GM23338 (cell line): ENCODE data around the gene CHTF8. TPM values are rescaled to one million over a fixed set of nuclear protein-coding genes. Genes with fewer than 3 reads are reported as not detected.

ENCODE experiments used
- ATAC-seq: fragments of 200-7000 bp; cut with Tn5 transposase; 3 replicates; pipeline ENCODE4 v1.9.1; 2020
- DNase-seq: peaks from one replicate; pipeline ENCODE4 v3.0.0-alpha.2; 2015; ENCODE audit warnings: low spot score
- H2AFZ ChIP-seq: fragments of 200-600 bp; sonication (generic); 2 replicates; pipeline ENCODE4 v1.8.0; 2016; ENCODE audit warnings: antibody characterized with exemption, mild to moderate bottlenecking, moderate library complexity
- H3F3A ChIP-seq: fragments of 200-600 bp; sonication (generic); replicated peaks from 2 replicates; pipeline ENCODE4 v1.8.0; 2017; ENCODE audit warnings: antibody characterized with exemption, mixed run types, low read depth
- H3K27ac ChIP-seq: fragments of 200-600 bp; sonication (generic); 2 replicates; pipeline ENCODE4 v1.6.1; 2016; ENCODE audit warnings: low read depth
- H3K27me3 ChIP-seq: fragments of 200-600 bp; sonication (generic); 2 replicates; pipeline ENCODE4 v1.8.0; 2016; ENCODE audit warnings: mild to moderate bottlenecking, mixed run types, moderate library complexity; ENCODE audit not compliant: insufficient read depth
- H3K36me3 ChIP-seq: fragments of 200-600 bp; sonication (generic); 2 replicates; pipeline ENCODE4 v1.8.0; 2016; ENCODE audit warnings: mild to moderate bottlenecking; ENCODE audit not compliant: insufficient read depth
- H3K4me1 ChIP-seq: fragments of 200-600 bp; sonication (generic); 2 replicates; pipeline ENCODE4 v1.8.0; 2016; ENCODE audit warnings: mild to moderate bottlenecking, moderate library complexity; ENCODE audit not compliant: insufficient read depth
- H3K4me2 ChIP-seq: fragments of 200-600 bp; sonication (generic); 2 replicates; pipeline ENCODE4 v1.7.1; 2017; ENCODE audit warnings: mixed run types
- H3K4me3 ChIP-seq: fragments of 200-600 bp; sonication (generic); 2 replicates; pipeline ENCODE4 v1.6.1; 2016; ENCODE audit warnings: mixed run types
- H3K79me2 ChIP-seq: fragments of 200-600 bp; sonication (generic); replicated peaks from 2 replicates; pipeline ENCODE4 v1.8.0; 2017; ENCODE audit warnings: mild to moderate bottlenecking; ENCODE audit not compliant: insufficient read depth
- H3K9me2 ChIP-seq: fragments of 200-600 bp; sonication (generic); 2 replicates; pipeline ENCODE4 v1.8.0; 2017; ENCODE audit not compliant: insufficient read depth
- H4K20me1 ChIP-seq: fragments of 200-600 bp; sonication (generic); replicated peaks from 2 replicates; pipeline ENCODE4 v1.8.0; 2017; ENCODE audit warnings: mild to moderate bottlenecking; ENCODE audit not compliant: insufficient read depth
- H3K27ac Mint-ChIP-seq: 2 replicates; pipeline ENCODE4 v1.8.0; 2020; ENCODE audit warnings: inconsistent platforms, mild to moderate bottlenecking, moderate library complexity, mixed read lengths
- H3K27me3 Mint-ChIP-seq: 3 replicates; pipeline ENCODE4 v1.8.0; 2022; ENCODE audit warnings: low read depth, mild to moderate bottlenecking, moderate library complexity, mixed read lengths, inconsistent platforms; ENCODE audit not compliant: insufficient read depth, poor library complexity
- H3K36me3 Mint-ChIP-seq: 3 replicates; pipeline ENCODE4 v1.8.0; 2021; ENCODE audit warnings: low read depth, mild to moderate bottlenecking, inconsistent platforms, moderate library complexity, mixed read lengths
- H3K4me1 Mint-ChIP-seq: 3 replicates; pipeline ENCODE4 v1.8.0; 2020; ENCODE audit warnings: mild to moderate bottlenecking, inconsistent platforms, mixed read lengths
- H3K4me3 Mint-ChIP-seq: 3 replicates; pipeline ENCODE4 v1.8.0; 2021; ENCODE audit warnings: moderate library complexity, mild to moderate bottlenecking, inconsistent platforms, mixed read lengths
- H3K9me3 Mint-ChIP-seq: 3 replicates; pipeline ENCODE4 v1.8.0; 2020; ENCODE audit warnings: moderate library complexity, mild to moderate bottlenecking, inconsistent platforms, mixed read lengths
- CREB1 ChIP-seq: fragments of 250-450 bp; sonication (Bioruptor Pico); IDR thresholded peaks from 2 replicates; pipeline ENCODE4 v1.5.0; 2020; ENCODE audit warnings: low read depth, mild to moderate bottlenecking, moderate library complexity
- JUNB ChIP-seq: IDR thresholded peaks from one replicate; pipeline ENCODE4 v1.6.1; 2016; ENCODE audit warnings: antibody characterized with exemption; ENCODE audit not compliant: unreplicated experiment
- NANOG ChIP-seq: IDR thresholded peaks from 2 replicates; pipeline ENCODE4 v1.6.1; 2016; ENCODE audit warnings: antibody characterized with exemption, borderline replicate concordance
- POLR2AphosphoS5 ChIP-seq: IDR thresholded peaks from 2 replicates; pipeline ENCODE4 v1.6.1; 2016; ENCODE audit warnings: antibody characterized with exemption, low read depth
- REST ChIP-seq: IDR thresholded peaks from one replicate; pipeline ENCODE4 v1.6.1; 2018; ENCODE audit warnings: antibody characterized with exemption; ENCODE audit not compliant: unreplicated experiment
- STAT1 ChIP-seq: IDR thresholded peaks from one replicate; pipeline ENCODE4 v1.6.1; 2016; ENCODE audit warnings: antibody characterized with exemption; ENCODE audit not compliant: unreplicated experiment
- ZNF114 ChIP-seq: fragments of 250-450 bp; sonication (Bioruptor Pico); IDR thresholded peaks from 2 replicates; pipeline ENCODE4 v1.5.0; 2020; ENCODE audit warnings: mild to moderate bottlenecking, moderate library complexity
- ZNF331 ChIP-seq: fragments of 250-450 bp; sonication (Bioruptor Pico); IDR thresholded peaks from 2 replicates; pipeline ENCODE4 v1.5.0; 2020; ENCODE audit warnings: low read depth, mild to moderate bottlenecking, moderate library complexity
- ZNF462 ChIP-seq: fragments of 250-450 bp; sonication (Bioruptor Pico); IDR thresholded peaks from 2 replicates; pipeline ENCODE4 v1.5.0; 2020; ENCODE audit warnings: mild to moderate bottlenecking, moderate library complexity
- polyA plus RNA-seq: library from polyadenylated mRNA; unstranded; fragments of >200 nt; fragmentation: Nextera tagmentation; extraction: Ambion mirVana; gene quantifications from 2 replicates; pipeline ENCODE4 v1.2.1, GENCODE V29; 2016
- total RNA-seq: library from RNA; depleted of rRNA; stranded (reverse); fragments of >200 nt; shearing (Covaris generic); gene quantifications from 2 replicates; pipeline ENCODE4 v1.2.3, GENCODE V29; 2014
- TF ChIP-seq, protein P1 (sequence below): IDR thresholded peaks from 2 replicates; pipeline ENCODE4 v1.6.1; 2016; ENCODE audit warnings: antibody characterized with exemption
- TF ChIP-seq, protein P2 (sequence below), 2 experiments: fragments of 200-600 bp in 1 of 2; sonication (generic) in 1 of 2; conservative IDR thresholded peaks; 2 replicates each; pipeline versions ENCODE4 v1.5.1 to v1.6.1; 2016 to 2017; ENCODE audit warnings: antibody characterized with exemption in 2 of 2, low read depth in 2 of 2, mild to moderate bottlenecking in 2 of 2, moderate library complexity in 1 of 2

Gene CHTF8
- total and polyA plus RNA-seq, 2 experiments from 2014 or later, result 24.4 to 155 TPM

- ATAC-seq (peak; percentile 40), DNase-seq (no peak)
These were observed 32.2 kb downstream of the CHTF8 start for GRCh38 chr16:69100071-69100691.

More at GRCh38 chr16:69100071-69100691, 32.2 kb downstream of the CHTF8 start:
- H3K27me3 ChIP-seq, result no peaks in the 10 kb centered on the region
- H3K4me3 Mint-ChIP-seq, result no peak overlapping the region; the same call in 2 of the 3 replicates
- H3K9me3 Mint-ChIP-seq, result no peaks in the 10 kb centered on the region
- no peaks in the 10 kb centered on the region for H3K79me2 ChIP-seq
- H3K27ac ChIP-seq, result no peak overlapping the region
- TF ChIP-seq NANOG, result no peak
- TF ChIP-seq STAT1, result no peak
- no peak for TF ChIP-seq CREB1
- TF ChIP-seq ZNF462 (CRISPR knock-in tag), result no peak
- TF ChIP-seq ZNF114 (CRISPR knock-in tag), result no peak
- TF ChIP-seq, protein P1, sequence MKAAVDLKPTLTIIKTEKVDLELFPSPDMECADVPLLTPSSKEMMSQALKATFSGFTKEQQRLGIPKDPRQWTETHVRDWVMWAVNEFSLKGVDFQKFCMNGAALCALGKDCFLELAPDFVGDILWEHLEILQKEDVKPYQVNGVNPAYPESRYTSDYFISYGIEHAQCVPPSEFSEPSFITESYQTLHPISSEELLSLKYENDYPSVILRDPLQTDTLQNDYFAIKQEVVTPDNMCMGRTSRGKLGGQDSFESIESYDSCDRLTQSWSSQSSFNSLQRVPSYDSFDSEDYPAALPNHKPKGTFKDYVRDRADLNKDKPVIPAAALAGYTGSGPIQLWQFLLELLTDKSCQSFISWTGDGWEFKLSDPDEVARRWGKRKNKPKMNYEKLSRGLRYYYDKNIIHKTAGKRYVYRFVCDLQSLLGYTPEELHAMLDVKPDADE, result no peak
- no peak for TF ChIP-seq POLR2AphosphoS5
- TF ChIP-seq ZNF331, result no peak
- TF ChIP-seq, protein P2, sequence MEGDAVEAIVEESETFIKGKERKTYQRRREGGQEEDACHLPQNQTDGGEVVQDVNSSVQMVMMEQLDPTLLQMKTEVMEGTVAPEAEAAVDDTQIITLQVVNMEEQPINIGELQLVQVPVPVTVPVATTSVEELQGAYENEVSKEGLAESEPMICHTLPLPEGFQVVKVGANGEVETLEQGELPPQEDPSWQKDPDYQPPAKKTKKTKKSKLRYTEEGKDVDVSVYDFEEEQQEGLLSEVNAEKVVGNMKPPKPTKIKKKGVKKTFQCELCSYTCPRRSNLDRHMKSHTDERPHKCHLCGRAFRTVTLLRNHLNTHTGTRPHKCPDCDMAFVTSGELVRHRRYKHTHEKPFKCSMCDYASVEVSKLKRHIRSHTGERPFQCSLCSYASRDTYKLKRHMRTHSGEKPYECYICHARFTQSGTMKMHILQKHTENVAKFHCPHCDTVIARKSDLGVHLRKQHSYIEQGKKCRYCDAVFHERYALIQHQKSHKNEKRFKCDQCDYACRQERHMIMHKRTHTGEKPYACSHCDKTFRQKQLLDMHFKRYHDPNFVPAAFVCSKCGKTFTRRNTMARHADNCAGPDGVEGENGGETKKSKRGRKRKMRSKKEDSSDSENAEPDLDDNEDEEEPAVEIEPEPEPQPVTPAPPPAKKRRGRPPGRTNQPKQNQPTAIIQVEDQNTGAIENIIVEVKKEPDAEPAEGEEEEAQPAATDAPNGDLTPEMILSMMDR (conservative IDR thresholded peaks at IDR 0.05; ENCODE audit: low read depth in 2 of 2), result no peak
- no peak for TF ChIP-seq REST
- TF ChIP-seq JUNB, result no peak
- H4K20me1 ChIP-seq, result no peaks in the 10 kb centered on the region
- H3F3A ChIP-seq, result peaks cover 19% of the 10 kb centered on the region
- H3K27me3 Mint-ChIP-seq, result peaks cover 14% of the 10 kb centered on the region
- peak overlapping the region; percentile 88 for H2AFZ ChIP-seq
- H3K36me3 Mint-ChIP-seq, result no peaks in the 10 kb centered on the region
- no peak overlapping the region for H3K4me3 ChIP-seq
- no peaks in the 10 kb centered on the region for H3K36me3 ChIP-seq
- peak overlapping the region; percentile 42 for H3K4me2 ChIP-seq
- no peak overlapping the region for H3K27ac Mint-ChIP-seq
- H3K9me2 ChIP-seq, result no peaks in the 10 kb centered on the region
- H3K4me1 ChIP-seq, result peaks cover 48% of the 10 kb centered on the region
- H3K4me1 Mint-ChIP-seq, result peaks cover 43% of the 10 kb centered on the region
